Measurements from ENCODE around the gene TEX44.

The TEX44 gene

DNA sequence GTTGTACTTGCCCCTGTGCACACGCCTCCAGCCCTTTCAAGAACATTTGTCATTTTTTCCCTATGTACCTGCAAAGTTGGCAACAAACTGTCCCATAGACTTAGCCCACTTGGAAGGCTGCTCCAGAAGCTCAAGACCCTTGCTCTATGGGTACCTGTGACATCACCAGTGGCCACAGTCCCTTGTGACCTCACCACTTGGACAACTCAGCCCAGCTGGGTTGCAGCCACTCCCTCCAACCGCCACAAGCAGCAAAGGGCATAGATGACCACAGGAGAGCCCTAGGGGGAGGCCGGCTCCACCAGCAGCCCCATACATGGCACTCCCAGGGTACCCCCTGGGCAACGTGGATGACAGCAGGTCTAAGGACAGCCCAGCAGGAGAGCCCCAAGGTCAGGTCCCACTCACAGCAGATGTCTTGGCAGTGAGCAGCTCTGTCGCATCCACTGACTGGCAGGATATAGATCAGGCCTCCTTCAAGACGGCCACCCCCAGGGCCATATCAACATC lies at the start of gene TEX44:
TEX44 (plus strand) TSS at position 229 of the 510 bp plus-strand sequence; CDS start at position 317, 88 bp downstream.
- Histone ChIP-seq H3K27me3 (ENCODE audit: low read depth, low read length) (no peaks in the 10 kb centered on the region), H2AFZ (ENCODE audit: low read depth, low read length) (no peak within 1 kb of the TSS), H3K4me2 (ENCODE audit: low read length) (no peak within 1 kb of the TSS), H3K36me3 (replicated peaks; ENCODE audit: low read depth, low read length) (no peaks in the 10 kb centered on the region), H3K27ac (ENCODE audit: low read length) (no peak within 1 kb of the TSS), H3K9ac (ENCODE audit: low read length) (no peak within 1 kb of the TSS), H3K9me3 (ENCODE audit: insufficient read depth, low read length) (no peaks in the 10 kb centered on the region), H4K20me1 (ENCODE audit: insufficient read depth, low read length) (no peaks in the 10 kb centered on the region), H3K4me3 (ENCODE audit: low read length) (no peak within 1 kb of the TSS), H3K79me2 (ENCODE audit: low read length) (no peaks in the 10 kb centered on the region), H3K4me1 (ENCODE audit: low read length) (peaks cover 24% of the 10 kb centered on the region)
- TF ChIP-seq, protein P1, sequence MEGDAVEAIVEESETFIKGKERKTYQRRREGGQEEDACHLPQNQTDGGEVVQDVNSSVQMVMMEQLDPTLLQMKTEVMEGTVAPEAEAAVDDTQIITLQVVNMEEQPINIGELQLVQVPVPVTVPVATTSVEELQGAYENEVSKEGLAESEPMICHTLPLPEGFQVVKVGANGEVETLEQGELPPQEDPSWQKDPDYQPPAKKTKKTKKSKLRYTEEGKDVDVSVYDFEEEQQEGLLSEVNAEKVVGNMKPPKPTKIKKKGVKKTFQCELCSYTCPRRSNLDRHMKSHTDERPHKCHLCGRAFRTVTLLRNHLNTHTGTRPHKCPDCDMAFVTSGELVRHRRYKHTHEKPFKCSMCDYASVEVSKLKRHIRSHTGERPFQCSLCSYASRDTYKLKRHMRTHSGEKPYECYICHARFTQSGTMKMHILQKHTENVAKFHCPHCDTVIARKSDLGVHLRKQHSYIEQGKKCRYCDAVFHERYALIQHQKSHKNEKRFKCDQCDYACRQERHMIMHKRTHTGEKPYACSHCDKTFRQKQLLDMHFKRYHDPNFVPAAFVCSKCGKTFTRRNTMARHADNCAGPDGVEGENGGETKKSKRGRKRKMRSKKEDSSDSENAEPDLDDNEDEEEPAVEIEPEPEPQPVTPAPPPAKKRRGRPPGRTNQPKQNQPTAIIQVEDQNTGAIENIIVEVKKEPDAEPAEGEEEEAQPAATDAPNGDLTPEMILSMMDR (IDR thresholded peaks at IDR 0.05; ENCODE audit: low read depth, low read length), result no peak
- no peak for TF ChIP-seq EZH2phosphoT487 (IDR thresholded peaks at IDR 0.05; ENCODE audit: low read depth)

DNA sequence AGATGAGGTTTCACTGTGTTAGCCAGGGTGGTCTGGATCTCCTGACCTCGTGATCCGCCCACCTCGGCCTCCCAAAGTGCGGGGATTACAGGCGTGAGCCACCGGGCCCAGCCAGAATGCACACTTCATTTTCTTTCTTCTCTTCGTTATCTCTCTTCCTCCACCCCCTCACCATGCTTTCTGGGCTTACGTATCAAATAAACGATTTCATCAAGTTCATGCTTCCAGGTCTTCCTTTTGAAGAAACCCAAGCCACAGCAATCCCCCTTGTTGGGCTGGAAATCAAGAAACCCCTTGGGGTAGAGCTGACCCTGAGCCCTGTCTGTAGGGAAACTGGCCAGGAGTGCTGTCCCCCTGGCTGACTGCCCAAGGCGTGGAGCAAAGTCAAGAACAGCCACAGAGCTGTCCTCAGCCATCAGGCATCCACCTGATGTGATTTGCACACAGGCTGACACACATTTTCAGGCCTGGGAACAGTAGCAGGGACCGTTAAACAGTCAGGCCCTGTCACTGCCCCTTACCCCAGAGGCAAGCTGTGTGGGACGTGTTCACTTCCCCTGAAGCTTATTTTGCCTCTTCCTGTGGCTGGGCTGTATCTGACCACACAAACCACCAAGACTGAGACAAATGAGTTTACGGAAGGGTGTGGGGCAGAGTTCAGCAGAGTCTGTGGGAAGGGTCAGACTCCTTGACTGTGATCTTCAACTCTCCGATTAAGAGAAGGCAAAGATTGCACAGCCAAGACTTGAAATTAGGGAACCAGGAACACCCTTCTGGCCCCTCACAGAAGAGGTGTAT lies 47.4 kb upstream of the TEX44 start:
- H3K9me3 ChIP-seq (ENCODE audit: insufficient read depth, low read length), result no peaks in the 10 kb centered on the region
- no peak overlapping the region for H3K4me3 ChIP-seq (ENCODE audit: low read length)
- peak overlapping the region; percentile 83; the same call in 1 of the 2 replicates for H2AFZ ChIP-seq (ENCODE audit: low read depth, low read length)
- TF ChIP-seq, protein P1 (IDR thresholded peaks at IDR 0.05; ENCODE audit: low read depth, low read length), result no peak
- TF ChIP-seq EZH2phosphoT487 (IDR thresholded peaks at IDR 0.05; ENCODE audit: low read depth), result no peak
- H4K20me1 ChIP-seq (ENCODE audit: insufficient read depth, low read length), result no peaks in the 10 kb centered on the region
- H3K36me3 ChIP-seq (replicated peaks; ENCODE audit: low read depth, low read length), result no peaks in the 10 kb centered on the region
- peaks cover 15% of the 10 kb centered on the region for H3K4me1 ChIP-seq (ENCODE audit: low read length)
- H3K9ac ChIP-seq (ENCODE audit: low read length), result no peak overlapping the region
- H3K27me3 ChIP-seq (ENCODE audit: low read depth, low read length), result no peaks in the 10 kb centered on the region
- no peaks in the 10 kb centered on the region for H3K79me2 ChIP-seq (ENCODE audit: low read length)
- H3K27ac ChIP-seq (ENCODE audit: low read length), result no peak overlapping the region
- peak overlapping the region; percentile 30 for H3K4me2 ChIP-seq (ENCODE audit: low read length)

DNA sequence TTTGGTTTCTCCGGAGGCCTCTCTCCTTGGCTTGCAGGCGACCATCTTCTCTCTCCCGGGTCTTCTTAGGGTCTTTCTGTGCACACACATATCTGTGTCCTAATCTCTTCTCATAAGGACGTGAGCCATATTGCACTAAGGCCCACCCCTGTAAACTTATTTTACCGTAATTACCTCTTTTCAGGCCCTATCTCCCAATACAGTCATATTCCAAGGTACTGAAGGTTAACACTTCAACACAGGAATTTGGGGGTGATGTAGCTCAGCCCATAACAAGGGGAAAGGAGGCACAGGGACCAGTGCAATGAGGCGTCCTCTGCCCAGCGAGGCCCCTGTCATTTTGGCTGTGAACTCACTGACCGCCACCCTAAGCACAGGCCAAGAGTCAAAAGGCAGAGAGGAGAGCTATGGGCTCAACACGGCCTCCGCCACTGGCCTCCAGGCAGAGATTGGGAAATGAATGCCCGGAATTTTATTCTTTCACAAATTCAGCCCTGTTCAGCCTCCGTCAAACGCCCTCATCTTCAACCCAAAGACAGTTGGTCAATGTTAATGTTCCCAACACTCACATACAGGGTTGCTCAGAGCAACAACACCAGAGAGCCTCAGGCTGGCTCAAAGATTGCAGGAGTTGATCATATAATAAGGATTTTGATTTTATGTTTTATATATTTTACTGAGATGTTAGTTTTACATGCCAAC lies 46.5 kb upstream of the TEX44 start:
- Histone ChIP-seq H3K27me3 (ENCODE audit: low read depth, low read length) (no peaks in the 10 kb centered on the region), H3K9me3 (ENCODE audit: insufficient read depth, low read length) (no peaks in the 10 kb centered on the region), H3K4me1 (ENCODE audit: low read length) (peaks cover 15% of the 10 kb centered on the region), H4K20me1 (ENCODE audit: insufficient read depth, low read length) (no peaks in the 10 kb centered on the region), H3K4me3 (ENCODE audit: low read length) (no peak overlapping the region), H2AFZ (ENCODE audit: low read depth, low read length) (no peak overlapping the region), H3K79me2 (ENCODE audit: low read length) (no peaks in the 10 kb centered on the region), H3K36me3 (replicated peaks; ENCODE audit: low read depth, low read length) (no peaks in the 10 kb centered on the region), H3K9ac (ENCODE audit: low read length) (no peak overlapping the region), H3K4me2 (ENCODE audit: low read length) (peak overlapping the region; percentile 30; the same call in 1 of the 2 replicates), H3K27ac (ENCODE audit: low read length) (no peak overlapping the region)
- TF ChIP-seq, protein P1 (IDR thresholded peaks at IDR 0.05; ENCODE audit: low read depth, low read length), result no peak
- TF ChIP-seq EZH2phosphoT487 (IDR thresholded peaks at IDR 0.05; ENCODE audit: low read depth), result no peak
